ENCODE measurements around the gene FOXO6.
A peak's percentile ranks its signal among the peaks of the same experiment; 100 is the strongest.

The FOXO6 gene

DNA sequence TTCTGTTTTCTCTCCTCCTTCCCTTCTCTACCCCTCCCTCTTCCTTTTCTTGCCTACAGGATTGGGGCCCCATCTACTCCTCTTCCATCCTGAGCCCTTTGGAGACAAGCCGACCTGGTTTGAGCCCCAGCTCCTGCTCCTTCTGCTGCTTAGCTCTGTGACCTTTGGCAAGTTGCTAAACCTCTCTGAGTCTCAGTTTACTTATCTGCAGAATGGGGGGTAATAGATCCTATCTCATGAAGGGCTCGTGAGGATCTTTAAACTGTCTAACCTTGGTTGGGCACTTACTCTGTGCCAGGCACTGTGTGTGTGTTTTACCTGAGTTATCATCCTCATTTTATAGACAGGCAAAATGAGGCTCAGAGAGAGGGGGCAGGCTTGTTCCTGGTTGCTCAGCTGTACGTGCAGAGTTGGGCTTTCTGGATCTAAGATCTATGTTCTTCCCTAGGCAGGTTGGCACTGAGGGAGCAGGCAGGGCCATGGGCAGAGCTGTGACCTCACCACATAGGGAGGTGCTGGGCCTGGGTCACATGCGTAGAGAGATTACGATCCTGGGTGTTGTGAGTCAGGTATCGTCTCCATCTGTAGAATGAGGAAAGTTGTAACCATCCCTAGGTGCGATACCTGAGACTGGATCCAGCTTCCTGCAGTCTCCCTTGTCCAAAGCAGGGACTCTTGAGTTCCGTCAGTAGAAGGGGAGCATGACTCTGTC is 58.5 kb downstream of the FOXO6 start:
- TF ChIP-seq, protein P1, sequence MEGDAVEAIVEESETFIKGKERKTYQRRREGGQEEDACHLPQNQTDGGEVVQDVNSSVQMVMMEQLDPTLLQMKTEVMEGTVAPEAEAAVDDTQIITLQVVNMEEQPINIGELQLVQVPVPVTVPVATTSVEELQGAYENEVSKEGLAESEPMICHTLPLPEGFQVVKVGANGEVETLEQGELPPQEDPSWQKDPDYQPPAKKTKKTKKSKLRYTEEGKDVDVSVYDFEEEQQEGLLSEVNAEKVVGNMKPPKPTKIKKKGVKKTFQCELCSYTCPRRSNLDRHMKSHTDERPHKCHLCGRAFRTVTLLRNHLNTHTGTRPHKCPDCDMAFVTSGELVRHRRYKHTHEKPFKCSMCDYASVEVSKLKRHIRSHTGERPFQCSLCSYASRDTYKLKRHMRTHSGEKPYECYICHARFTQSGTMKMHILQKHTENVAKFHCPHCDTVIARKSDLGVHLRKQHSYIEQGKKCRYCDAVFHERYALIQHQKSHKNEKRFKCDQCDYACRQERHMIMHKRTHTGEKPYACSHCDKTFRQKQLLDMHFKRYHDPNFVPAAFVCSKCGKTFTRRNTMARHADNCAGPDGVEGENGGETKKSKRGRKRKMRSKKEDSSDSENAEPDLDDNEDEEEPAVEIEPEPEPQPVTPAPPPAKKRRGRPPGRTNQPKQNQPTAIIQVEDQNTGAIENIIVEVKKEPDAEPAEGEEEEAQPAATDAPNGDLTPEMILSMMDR (IDR thresholded peaks at IDR 0.05; ENCODE audit: borderline replicate concordance, control extremely low read depth, extremely low read depth, insufficient read depth, missing control alignments) = no peak
- in situ Hi-C loops (cut with MboI; ENCODE audit: low sequenced_read_pairs, unreplicated experiment) = loop anchor here (10.0 kb wide), 1 partner anchor 95 kb away; no protein-coding TSS in a partner anchor
- no peak for DNase-seq (ENCODE audit: low spot score)

DNA sequence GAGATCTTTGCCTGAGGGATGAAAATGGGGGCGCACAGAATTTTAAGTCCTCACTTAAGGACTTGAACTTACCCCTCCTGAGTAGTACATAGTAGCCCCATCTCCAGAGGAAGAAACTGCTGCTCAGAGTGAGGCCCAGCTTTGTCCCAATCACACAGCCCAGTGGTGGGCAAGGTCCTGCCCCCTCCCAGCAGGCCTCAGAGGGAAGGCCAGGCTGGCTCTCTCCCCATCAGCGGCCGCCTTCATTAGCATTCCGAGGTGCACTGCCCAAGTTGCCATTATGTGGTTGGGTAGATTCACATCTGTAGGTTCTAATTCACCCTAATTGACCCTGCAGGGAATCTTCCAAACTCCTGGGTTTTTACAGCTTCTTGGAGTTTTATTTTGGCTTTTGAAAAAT is 59.1 kb downstream of the FOXO6 start:
- DNase-seq (ENCODE audit: low spot score) = no peak
- TF ChIP-seq, protein P1 (IDR thresholded peaks at IDR 0.05; ENCODE audit: borderline replicate concordance, control extremely low read depth, extremely low read depth, insufficient read depth, missing control alignments) = no peak
- in situ Hi-C loops (cut with MboI; ENCODE audit: low sequenced_read_pairs, unreplicated experiment) = no loop called here

DNA sequence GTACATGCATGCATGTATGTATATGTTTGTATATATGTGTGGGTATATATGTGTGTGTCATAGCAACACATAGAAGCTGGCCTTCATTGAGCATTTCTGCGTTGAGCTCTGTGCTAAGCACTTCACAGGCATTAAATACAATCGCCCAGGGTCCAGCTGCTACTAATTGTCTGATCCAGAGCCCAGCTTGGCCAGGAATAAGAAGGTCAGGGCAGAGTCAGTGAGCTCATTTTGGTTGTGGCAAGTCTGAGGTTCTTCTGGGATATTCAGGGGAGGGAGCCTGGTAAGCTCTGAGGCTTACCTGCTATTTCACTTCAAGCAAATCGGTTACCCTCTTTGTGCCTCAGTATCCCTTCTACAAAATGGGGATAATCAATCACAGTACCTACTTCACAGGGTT is 59.6 kb downstream of the FOXO6 start:
- TF ChIP-seq, protein P1 (IDR thresholded peaks at IDR 0.05; ENCODE audit: borderline replicate concordance, control extremely low read depth, extremely low read depth, insufficient read depth, missing control alignments) = no peak
- no peak for DNase-seq (ENCODE audit: low spot score)
- in situ Hi-C loops (cut with MboI; ENCODE audit: low sequenced_read_pairs, unreplicated experiment) = no loop called here

DNA sequence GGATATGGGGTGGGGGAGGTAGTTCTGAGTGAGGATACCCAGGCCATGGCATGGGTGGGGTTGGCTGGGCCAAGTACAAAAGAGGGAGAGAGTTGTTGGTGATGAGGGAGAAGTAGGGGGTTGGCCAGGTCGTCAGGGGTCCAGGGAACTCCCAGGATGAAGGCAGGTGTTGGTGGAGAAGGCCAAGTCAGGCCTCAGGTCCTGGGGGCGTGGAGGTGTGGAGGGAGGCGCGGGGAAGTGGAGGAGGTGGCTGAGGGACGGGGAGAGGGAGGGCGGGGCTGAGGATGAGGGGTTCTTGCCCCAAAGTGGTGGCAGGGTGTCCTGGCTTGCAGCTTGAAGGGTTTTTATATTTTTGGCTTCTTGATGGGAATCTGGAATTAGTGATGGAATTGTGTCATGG is 61.1 kb downstream of the FOXO6 start:
- in situ Hi-C loops (cut with MboI; ENCODE audit: low sequenced_read_pairs, unreplicated experiment) = no loop called here
- TF ChIP-seq, protein P1 (IDR thresholded peaks at IDR 0.05; ENCODE audit: borderline replicate concordance, control extremely low read depth, extremely low read depth, insufficient read depth, missing control alignments) = no peak

DNA sequence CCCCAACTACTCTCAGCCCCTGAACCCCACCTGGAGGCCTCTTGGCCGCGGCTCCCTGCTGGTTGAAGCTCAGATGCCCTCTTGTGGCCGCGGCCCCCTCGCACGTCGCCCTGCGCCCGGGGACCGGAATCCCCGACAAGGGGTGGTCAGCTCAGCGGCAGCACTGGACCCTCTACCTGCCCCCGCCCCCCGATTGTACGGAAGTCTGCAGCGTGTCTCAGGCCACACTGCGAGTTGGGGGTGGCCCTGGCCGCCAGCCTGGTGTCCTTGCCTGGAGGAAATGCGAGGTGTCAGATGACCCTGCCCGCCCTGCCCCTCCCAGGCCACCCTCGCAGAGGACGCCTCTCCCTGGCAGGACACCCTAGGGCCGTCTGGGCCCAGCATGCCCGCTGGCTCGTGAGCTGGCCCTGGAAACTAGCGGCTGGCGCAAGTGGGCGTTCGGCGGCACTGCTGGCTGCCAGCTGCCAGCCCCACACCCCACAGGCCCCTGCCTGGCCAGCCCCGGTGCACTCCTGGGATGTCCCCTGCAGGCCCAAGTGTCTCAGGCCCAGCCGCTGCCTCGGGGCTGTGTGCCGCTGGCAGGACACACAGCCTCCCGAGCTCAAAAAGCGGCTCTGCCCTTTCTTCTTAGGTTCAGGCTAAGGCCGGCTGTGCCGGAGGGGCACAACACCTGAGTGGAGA is 62.4 kb downstream of the FOXO6 start:
- no peak for DNase-seq (ENCODE audit: low spot score)
- TF ChIP-seq, protein P1 (IDR thresholded peaks at IDR 0.05; ENCODE audit: borderline replicate concordance, control extremely low read depth, extremely low read depth, insufficient read depth, missing control alignments) = peak; percentile 23
- in situ Hi-C loops (cut with MboI; ENCODE audit: low sequenced_read_pairs, unreplicated experiment) = no loop called here

More for the DNA sequence above, 61.1 kb downstream of the FOXO6 start:
- no peak for DNase-seq (ENCODE audit: low spot score)

DNA sequence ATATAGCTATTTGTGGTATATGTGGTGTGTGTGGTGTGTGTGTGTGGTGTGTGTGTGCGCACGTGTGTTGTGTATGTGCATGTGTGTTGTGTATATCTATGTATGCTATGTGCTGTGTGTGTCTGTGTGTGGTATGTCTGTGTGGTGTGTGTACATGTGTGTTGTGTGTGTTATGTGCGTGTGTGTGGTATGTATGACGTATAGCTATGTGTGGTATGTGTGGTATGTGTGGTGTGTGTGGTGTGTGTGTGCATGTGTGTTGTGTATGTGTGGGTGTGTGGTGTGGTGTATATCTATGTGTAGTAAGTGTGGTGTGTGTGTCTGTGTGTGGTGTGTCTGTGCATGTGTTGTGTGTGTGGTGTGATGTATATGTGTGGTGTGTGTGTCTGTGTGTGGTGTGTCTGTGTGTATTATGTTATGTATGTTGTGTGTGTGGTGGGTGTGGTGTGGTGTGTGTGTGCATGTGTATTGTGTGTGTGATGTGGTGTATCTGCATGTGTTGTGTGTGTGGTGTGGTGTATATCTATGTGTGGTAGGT is 63.4 kb downstream of the FOXO6 start:
- in situ Hi-C loops (cut with MboI; ENCODE audit: low sequenced_read_pairs, unreplicated experiment) = no loop called here
- TF ChIP-seq, protein P1 (IDR thresholded peaks at IDR 0.05; ENCODE audit: borderline replicate concordance, control extremely low read depth, extremely low read depth, insufficient read depth, missing control alignments) = no peak
- no peak for DNase-seq (ENCODE audit: low spot score)
